ENCODE results near the gene CXCL1.

GRCh38 chr4:73894001-73894400 is 24.8 kb downstream of the CXCL1 start:
- no peak for TF ChIP-seq EZH2 (IDR thresholded peaks at IDR 0.05; ENCODE audit: borderline replicate concordance, low read depth, low read length, poor library complexity, severe bottlenecking)
- TF ChIP-seq, protein P1, sequence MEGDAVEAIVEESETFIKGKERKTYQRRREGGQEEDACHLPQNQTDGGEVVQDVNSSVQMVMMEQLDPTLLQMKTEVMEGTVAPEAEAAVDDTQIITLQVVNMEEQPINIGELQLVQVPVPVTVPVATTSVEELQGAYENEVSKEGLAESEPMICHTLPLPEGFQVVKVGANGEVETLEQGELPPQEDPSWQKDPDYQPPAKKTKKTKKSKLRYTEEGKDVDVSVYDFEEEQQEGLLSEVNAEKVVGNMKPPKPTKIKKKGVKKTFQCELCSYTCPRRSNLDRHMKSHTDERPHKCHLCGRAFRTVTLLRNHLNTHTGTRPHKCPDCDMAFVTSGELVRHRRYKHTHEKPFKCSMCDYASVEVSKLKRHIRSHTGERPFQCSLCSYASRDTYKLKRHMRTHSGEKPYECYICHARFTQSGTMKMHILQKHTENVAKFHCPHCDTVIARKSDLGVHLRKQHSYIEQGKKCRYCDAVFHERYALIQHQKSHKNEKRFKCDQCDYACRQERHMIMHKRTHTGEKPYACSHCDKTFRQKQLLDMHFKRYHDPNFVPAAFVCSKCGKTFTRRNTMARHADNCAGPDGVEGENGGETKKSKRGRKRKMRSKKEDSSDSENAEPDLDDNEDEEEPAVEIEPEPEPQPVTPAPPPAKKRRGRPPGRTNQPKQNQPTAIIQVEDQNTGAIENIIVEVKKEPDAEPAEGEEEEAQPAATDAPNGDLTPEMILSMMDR (conservative IDR thresholded peaks at IDR 0.05; ENCODE audit: low read depth, low read length): no peak
